PC-3 (cell line): ENCODE measurements around the gene NME7.

ENCODE experiments used
- EZH2 ChIP-seq: fragments of 300-600 bp; sonication (generic); IDR thresholded peaks from one replicate; pipeline ENCODE4 v1.6.1; 2017; ENCODE audit warnings: antibody characterized with exemption, mild to moderate bottlenecking, low read length; ENCODE audit not compliant: unreplicated experiment
- EZH2phosphoT487 ChIP-seq: fragments of 300-600 bp; sonication (generic); IDR thresholded peaks from 2 replicates; pipeline ENCODE4 v1.6.1; 2018; ENCODE audit warnings: mild to moderate bottlenecking, antibody characterized with exemption, low read length, borderline replicate concordance
- TF ChIP-seq, protein P1 (sequence below): fragments of 300-600 bp; sonication (generic); conservative IDR thresholded peaks from 2 replicates; pipeline ENCODE4 v1.5.1; 2017; ENCODE audit warnings: antibody characterized with exemption, low read depth, mild to moderate bottlenecking, low read length

DNA sequence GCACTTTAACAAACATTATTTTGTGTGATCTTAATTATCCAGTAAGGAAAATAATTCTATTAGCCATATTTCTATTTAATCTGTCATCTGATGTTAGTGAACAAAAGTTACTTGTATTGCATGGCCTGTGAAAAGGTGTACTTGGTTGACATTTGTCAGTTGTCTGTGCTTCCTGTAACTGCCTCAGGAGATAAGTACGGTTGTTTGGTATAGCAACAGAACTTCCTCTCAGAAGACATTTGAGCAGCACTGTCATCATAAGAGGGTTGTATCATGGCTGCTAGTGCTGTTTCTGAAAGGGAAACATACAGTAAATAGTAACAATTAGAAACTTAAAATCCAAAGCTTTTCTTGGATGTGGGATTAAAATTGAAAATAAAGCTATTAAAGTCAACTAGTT, 3.8 kb upstream of the NME7 start:
- TF ChIP-seq, protein P1, sequence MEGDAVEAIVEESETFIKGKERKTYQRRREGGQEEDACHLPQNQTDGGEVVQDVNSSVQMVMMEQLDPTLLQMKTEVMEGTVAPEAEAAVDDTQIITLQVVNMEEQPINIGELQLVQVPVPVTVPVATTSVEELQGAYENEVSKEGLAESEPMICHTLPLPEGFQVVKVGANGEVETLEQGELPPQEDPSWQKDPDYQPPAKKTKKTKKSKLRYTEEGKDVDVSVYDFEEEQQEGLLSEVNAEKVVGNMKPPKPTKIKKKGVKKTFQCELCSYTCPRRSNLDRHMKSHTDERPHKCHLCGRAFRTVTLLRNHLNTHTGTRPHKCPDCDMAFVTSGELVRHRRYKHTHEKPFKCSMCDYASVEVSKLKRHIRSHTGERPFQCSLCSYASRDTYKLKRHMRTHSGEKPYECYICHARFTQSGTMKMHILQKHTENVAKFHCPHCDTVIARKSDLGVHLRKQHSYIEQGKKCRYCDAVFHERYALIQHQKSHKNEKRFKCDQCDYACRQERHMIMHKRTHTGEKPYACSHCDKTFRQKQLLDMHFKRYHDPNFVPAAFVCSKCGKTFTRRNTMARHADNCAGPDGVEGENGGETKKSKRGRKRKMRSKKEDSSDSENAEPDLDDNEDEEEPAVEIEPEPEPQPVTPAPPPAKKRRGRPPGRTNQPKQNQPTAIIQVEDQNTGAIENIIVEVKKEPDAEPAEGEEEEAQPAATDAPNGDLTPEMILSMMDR, result no peak
- TF ChIP-seq EZH2phosphoT487, result no peak
- TF ChIP-seq EZH2, result no peak
